Activated CD4-positive, alpha-beta T cell treated with anti-CD3 and anti-CD28 coated beads, Interleukin-2, Interleukin-4, amounts not matched to agents 100 ng/mL and 50 ng/mL, durations not matched to agents 16 hours and 8 hours (primary cell): ENCODE data around the gene TPX2.

Experiments used
- DNase-seq: peaks from one replicate; pipeline ENCODE4 v3.0.0-alpha.2; 2020; ENCODE audit warnings: low spot score

TPX2 gene

DNA sequence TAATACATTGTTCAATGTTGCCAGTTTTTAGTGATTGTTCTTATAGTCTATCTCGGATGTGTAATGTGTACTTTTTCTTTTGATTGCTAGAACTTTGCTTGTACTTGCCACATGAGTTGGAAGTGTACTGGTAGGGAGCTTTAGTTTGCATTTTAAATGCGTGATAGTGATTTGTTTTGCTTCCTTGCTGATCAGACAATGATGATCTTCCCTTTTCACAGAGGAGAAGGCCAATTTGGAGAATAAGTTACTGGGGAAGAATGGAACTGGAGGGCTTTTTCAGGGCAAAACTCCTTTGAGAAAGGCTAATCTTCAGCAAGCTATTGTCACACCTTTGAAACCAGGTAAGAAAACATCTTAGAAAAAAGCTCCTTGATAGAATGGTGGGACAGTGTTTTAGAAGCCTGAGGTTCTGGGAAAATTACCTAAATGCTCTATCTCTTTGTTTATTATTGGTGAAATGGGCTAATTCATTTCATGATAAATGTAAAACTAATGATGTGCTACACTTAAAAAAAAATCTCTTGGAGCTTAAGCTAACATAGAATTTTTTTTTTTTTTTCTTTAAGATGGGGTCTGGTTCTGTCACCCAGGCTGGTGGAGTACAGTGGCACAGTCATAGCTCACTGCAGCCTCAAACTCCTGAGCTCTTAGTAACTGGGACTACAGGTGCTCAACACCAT is 20.9 kb downstream of the TPX2 start:
- DNase-seq, result no peak

DNA sequence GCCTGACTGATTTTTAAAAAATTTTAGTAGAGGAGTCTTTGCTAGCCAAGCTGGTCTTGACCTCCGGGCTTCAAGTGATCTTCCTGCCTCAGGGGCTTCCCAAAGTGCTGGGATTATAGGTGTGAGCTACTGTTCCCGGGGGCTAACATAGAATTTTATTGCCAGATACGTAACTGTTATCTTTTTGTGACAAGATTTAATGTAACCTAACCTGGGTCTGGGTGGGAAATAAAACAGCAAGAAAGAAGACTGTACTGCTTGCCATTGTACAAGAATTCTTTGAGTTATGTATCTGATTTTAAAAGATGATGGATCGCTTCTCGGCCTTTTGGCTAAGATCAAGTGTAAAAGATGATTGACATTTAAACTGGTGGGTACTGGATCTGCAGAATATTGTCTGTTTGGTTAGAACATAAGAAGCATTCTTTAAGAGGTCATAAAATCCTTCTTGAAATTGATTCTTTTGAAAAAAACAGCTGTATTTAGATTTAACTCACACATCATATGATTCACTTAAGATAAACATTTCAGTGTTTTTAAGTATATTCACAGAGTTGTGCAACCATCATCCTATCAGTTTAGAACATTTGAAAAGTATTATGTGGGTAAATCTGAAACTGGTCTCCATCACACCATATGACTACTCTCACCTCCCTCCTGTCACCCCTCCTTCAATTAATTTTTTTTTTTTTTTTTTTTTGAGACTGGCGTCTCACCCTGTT is 21.6 kb downstream of the TPX2 start:
- DNase-seq, result no peak

DNA sequence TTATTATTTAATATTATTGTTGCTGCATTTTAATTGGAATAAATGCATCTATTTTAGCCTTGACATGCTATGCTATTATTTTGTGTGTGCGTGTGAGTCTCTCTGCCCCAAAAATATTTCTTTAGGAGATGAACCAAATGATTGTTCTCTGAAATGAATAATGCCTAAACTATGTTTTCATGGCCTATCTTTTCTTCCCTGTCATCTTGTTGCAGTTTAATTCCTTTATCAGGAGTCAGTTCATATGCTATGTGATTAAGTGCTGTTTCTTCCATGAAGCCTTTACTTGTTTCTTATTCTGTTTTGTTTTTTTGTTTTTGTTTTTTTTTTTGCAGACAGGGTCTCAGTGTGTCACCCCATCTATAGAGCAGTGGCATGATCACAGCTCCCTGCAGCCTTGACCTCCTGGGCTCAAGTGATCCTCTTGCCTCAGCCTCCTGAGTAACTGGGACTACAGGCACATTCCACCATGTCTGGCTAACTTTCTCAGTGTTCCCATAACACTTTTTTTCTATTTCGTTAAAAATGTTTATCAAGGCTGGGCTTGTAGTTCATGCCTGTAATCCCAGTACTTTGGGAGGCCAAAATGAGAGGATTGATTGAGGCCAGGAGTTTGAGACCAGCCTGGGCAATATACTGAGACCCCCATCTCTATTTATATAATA is 25.7 kb downstream of the TPX2 start:
- no peak for DNase-seq

DNA sequence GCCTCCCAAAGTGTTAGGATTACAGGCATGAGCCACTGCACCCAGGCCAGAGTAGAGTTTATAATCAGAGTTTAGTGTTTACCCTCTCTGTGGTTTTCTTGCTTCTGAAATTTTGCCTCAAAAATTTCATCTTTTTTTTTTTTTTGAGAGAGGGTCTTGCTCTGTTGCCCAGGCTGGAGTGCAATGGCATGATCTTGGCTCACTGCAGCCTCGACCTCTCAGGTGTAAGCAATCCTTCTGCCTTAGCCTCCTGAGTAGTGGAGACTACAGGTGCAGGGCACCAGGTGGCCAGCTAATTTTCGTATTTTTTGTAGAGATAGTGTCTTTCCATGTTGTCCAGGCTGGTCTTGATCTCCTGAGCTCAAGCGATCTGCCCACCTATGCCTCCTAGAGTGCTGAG is 28.7 kb downstream of the TPX2 start:
- DNase-seq, result no peak

DNA sequence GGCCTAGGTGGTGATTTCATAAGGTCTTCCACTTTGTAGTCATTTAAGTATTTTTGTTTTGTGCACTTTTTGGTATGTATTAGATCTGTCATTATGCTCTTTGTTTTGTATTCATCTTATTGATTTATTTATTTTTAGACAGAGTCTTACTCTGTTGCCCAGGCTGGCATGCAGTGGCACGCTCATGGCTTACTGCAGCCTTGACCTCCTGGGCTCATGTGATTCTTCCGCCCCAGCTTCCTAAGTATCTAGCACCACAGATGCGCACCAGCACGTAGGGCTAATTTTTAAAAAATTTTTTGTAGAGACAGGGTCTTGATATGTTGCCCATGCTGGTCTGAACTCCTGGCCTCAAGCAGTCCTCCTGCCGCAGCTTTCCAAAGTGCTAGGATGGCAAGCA is 30.6 kb downstream of the TPX2 start:
- DNase-seq, result no peak

DNA sequence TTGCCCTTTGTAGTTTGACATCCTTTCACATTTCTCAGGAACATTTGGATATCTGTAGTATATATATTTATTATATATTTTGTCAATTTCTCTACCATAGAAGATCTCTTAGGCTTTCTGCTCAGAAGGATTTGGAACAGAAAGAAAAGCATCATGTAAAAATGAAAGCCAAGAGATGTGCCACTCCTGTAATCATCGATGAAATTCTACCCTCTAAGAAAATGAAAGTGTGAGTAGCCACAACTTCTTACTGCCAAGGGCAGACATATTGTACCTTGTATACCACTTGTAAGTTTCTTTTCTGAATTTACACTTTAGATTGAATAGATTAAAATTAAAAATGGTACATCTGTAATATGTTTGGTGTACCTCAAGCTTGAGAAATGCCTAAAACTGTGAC is 31.2 kb downstream of the TPX2 start:
- DNase-seq, result no peak

DNA sequence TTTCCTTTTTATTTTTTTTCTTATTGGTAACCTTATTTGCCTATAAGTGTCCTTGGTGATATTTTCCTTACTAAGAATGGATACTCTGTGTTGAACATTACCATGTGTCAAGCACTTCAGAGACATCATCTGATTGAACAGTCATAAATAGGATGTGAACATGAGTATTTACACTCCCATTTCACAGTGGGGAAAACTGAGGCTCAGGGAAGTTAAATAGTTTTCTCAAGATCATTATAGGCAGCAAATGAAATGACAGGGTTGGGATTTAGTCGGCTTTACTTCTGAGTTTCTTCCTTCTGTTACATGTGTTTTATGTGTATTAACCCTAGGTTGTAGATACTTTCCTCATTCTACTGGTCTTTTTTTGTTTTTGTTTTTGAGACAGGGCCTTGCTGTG is 35.3 kb downstream of the TPX2 start:
- DNase-seq, result no peak

DNA sequence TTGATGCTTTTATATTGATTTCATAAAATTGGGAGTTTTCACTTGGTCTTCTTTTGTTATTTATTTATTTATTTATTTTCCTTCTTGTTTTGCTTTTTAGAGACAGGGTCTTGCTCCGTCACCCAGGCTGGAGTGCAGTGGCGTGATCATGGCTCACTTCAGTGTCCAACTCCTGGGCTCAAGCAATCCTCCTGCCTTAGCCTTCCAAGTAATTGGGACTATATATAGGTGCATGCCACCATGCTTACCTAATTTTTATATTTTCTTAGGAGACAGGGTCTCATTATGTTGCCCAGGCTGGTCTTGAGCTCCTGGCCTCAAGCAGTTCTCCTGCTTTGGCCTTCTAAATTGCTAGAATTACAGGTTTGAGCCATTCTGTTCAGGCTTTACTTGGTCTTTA is 41.7 kb downstream of the TPX2 start:
- DNase-seq, result no peak

DNA sequence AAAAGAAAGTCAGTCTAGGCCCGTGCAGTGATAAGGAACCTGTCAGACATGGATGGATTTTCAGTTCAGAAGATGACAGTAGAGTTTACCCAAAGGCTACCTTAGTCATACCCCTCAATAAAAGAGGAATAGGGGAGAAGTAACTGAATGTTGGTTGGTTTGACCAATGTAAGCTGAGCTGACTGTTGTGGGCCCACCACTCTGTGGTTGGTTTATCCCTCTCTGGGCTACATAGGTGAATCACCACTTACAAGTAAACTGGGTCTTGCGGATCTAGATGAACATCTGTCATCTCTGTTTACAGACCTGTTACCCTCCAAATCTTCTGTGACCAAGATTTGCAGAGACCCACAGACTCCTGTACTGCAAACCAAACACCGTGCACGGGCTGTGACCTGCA is 42.9 kb downstream of the TPX2 start:
- DNase-seq, result no peak

DNA sequence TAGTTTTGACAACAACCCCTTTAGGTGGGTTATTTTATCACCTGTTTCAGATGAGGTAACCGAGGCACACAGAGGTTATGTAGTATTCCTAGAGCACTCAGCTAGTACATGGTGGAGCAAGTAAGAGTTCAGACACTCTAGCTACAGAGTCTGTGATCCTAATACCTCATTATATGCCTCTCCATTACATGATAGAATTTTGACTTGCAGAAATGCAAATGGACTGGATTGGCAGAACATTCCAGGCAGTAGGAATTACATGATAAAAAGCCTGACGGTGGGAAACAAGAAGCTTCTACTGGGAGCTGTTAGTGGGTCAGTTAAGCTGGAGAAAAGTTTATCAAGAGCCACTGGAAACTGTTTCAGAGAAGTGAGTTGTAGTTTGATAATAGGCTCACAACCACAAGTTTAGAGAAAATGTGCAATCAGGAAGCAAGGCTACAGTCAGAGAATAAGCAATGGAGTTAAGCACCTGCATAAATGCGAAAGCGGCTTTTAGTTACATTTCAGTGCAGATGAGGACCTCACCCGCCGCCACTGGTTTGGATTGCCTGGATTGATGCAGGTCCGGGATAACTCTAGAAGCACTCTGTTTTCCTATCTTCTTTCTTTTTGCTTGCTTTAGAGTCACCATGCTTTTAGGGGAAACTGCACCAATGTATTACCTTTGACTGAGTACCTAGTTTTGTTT is 45.4 kb downstream of the TPX2 start:
- no peak for DNase-seq

DNA sequence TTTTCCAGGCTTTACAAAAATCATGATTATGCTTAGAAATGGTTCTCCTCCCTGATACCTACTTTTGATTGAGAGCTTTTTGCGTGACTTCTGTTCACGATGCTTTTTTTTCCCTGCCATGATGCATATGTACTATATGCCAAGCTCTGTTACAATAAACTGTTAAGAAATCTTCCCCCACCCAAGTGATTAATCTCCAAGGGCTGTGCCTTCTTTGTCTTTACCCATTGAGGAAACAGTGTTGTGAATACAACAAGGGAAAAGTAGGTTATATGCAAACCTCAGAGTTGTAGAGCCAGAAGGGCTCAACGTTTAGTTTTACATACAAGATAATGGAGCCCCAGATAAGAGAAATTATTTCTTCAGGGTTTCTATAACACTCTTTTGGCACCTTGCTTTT is 46.0 kb downstream of the TPX2 start:
- no peak for DNase-seq

DNA sequence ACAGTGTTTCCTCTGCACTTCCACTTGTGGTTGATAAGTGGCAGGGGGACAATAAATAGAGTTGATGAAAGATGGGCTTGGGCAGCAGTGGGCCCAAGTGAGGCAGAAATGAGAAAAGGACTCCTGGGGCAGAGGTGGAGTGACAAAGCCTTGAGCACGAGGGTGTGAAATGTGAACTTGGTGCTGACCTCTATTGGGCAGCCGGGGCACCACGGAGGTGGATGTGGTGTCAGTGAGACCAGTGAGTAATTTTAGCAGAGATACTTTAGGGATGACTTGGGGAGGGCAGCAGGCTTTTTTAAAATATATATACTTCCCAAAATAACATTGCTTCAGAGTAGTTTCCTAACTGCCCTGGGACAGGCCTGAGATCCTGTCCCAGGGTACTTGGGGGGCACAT is 49.5 kb downstream of the TPX2 start:
- DNase-seq, result no peak

DNA sequence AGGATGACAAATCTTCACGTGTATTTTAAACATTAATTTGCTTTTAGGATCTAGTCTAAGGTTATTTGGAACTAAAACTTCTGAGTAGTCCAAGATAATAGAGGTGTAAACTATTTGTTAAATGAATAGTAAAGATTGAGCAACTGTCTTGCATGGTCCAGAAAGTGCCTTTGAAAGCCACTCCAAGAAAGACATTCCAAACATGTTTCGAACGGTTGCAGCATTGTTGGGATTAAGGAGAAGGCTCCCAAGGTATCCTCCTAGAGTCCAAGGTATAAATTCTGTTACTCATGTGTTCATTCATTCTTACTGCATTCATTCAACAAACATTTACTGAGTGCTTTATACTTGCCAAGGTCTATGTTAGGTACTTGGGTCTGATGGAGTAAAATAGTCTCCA is 51.3 kb downstream of the TPX2 start:
- no peak for DNase-seq

DNA sequence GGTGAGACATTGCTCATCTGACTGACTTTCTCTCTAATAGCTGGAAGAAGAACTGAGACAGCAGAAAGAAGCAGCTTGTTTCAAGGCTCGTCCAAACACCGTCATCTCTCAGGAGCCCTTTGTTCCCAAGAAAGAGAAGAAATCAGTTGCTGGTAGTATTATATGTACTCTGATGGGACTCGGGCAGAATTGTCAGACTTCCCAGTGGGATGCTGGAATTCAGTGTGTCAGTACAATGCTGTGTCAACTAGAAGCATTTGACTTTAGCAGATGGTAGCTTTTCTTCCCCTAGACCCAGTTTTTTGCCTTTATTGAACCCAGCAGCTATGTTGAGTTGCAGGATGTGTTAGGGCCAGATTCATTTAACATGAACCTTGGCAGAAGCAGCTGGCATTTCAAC is 58.3 kb downstream of the TPX2 start:
- DNase-seq, result no peak

DNA sequence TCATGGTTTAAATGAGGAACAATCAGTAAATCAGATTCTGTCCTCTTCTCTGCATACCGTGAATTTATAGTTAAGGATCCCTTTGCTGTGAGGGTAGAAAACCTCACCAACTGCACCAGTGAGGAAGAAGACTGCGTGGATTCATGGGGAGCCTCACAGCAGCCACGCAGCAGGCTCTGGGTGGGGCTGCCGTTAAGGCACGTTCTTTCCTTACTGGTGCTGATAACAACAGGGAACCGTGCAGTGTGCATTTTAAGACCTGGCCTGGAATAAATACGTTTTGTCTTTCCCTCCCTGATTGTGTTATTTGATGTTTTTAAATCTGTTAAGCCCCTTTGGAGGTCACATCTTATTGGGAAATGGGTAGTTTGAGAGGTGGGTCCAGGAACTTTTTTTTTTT is 62.4 kb downstream of the TPX2 start:
- DNase-seq, result no peak

DNA sequence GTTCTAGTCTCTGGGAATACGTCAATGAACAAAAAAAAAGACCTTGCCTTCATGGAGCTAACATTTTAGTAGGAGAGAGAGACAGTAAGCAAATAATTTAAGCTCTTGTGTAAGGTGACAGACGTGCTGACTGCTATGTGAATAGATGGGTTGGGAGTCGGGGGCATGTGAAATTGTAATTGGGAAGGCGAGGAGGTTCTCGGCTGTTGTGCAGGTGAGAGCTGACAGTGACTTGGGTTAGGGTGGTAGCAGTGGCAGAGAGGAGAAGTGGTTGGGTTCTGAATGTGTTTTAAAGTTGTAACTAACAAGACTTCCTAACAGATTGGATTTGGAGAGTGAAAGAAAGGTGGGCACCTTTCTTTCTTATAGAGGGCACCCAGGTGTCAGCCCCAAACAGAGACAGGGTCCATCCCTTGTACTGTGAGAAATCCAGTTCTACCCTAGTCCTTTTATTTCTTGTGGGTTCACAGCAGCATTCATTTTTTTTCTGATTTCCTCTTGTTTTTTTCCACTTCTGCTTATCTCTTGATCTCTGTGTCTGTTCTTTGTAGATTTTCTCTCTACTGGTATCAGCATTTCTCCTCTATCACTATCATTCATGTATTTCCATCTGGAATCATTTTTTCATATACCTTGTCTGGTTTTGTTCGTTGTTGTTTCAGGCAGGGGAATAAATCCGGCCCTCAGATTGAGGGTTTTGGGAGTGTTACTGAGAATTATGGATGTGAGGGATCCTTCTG is 64.6 kb downstream of the TPX2 start:
- no peak for DNase-seq

DNA sequence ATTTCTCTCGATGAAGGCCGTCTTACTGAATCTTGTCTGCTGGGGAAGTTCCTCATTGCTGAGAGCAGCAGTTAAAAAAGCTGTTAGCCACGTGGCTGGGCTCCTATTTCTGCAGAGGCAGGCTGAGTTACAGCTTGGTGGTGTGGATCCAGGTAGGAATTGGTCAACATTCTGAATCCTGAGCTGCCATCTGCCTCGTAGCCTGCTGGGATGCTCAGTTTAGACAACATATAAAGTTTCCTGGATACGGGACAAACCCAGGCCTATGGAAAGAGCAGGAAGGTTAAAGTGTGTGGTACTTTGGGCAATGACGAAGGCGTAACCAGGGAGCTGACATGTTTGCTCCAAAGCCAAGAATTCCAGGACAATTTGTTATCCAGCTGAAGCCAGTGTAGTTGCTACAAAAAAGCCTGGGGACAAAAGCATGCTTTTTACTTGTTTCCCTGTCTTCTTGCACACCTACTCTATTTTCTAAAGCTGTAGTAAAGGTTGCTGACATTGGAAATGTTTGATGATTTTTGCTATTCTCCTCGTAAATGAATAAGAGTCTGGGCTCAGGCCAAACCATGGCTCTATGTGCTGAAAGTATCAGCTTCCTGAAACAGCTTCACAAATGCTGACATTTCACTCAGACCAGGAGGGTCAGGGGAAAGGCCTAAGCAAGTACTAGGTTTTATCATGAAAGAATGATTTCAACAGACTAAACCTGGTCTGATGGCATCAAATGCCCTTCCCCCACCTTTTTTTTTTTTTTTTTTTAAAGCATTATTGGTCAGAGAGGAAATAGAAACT is 67.7 kb downstream of the TPX2 start:
- no peak for DNase-seq

DNA sequence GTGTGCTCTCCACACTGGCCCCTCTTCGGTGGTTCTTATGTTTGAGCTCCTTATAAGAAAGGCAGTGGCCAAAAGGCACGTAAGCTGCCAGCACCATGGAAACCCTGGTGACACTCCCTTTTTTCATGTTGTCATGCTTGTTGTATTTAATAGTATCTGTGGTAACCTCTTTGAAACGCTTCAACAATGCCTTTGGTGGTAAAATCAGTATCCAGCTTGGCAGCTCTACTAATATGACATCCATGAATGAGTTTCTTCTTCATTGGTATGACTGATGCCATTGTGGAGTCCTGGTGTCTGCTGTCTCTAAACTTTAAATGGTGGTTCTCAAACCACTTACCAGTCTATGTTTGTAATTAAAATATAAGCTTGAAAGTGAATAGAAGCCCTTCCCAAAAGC is 69.4 kb downstream of the TPX2 start:
- DNase-seq, result no peak

DNA sequence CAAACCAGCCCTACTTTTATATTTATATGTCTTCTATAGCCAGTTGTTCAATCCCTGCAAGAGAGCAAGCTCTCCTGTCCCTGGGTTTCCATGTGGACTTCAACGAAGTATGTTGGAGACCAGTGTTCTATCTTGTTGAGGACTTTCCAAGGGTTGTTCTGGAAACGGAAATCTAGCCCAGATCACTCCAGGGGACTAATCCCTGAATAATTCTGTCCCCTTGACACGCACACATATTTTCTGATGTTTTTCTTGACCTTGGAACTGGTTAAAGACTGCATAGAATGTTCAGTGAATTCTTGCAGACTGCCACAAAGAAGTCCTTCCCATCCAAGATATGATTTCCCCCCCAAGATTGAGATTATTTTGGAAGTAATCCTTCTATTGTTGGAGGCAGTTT is 70.6 kb downstream of the TPX2 start:
- no peak for DNase-seq

DNA sequence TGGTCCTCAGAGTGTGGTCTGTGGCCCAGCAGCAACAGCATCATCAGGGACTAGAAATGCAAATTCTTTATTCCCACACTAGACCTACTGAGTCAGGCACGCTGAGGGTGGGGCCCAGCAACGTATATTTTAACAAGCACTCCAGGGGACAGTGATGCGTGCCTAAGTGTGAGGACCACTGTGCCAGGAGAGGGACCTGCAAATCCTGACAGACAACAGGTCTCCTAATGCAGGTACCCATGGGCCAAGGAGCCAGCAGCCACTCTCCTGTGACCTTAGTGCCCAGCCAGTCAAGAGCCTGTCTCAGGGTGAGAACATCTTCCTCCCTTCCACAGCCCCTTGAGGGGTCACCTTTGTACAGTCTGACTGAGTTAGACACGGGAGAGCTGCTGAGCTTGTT is 72.1 kb downstream of the TPX2 start:
- DNase-seq, result no peak
